Astrocyte (in vitro differentiated cells and primary cell): Measurements from ENCODE around the gene SHROOM3. TPM values are rescaled to one million over a fixed set of nuclear protein-coding genes. Genes with fewer than 3 reads are reported as not detected.

Experiments
- DNase-seq: peaks from one replicate; pipeline ENCODE4 v3.0.0-alpha.2; 2010; ENCODE audit warnings: low read depth
- FAIRE-seq: peaks from 2 replicates; lab custom pipeline; 2011; peaks lifted over from hg19 to GRCh38; lab: Jason Lieb, UNC
- H2AFZ ChIP-seq: 2 replicates; pipeline ENCODE4 v1.6.0; 2012; ENCODE audit warnings: low read depth, low read length, inconsistent platforms
- H3K27ac ChIP-seq: 2 replicates; pipeline ENCODE4 v1.5.1; 2011; ENCODE audit warnings: low read depth, low read length, inconsistent platforms
- H3K27me3 ChIP-seq: 2 replicates; pipeline ENCODE4 v1.6.0; 2011; ENCODE audit warnings: low read length, inconsistent platforms; ENCODE audit not compliant: insufficient read depth
- H3K36me3 ChIP-seq: 2 replicates; pipeline ENCODE4 v1.5.1; 2011; ENCODE audit warnings: low read length, inconsistent platforms; ENCODE audit not compliant: insufficient read depth
- H3K4me1 ChIP-seq: 2 replicates; pipeline ENCODE4 v1.5.1; 2011; ENCODE audit warnings: low read length, inconsistent platforms; ENCODE audit not compliant: insufficient read depth
- H3K4me2 ChIP-seq: 2 replicates; pipeline ENCODE4 v1.6.0; 2012; ENCODE audit warnings: low read length, inconsistent platforms
- H3K4me3 ChIP-seq: 2 replicates; pipeline ENCODE4 v1.5.1; 2011; ENCODE audit warnings: low read depth, mild to moderate bottlenecking, low read length, inconsistent platforms; ENCODE audit not compliant: insufficient read depth
- H3K79me2 ChIP-seq: 2 replicates; pipeline ENCODE4 v1.6.0; 2012; ENCODE audit warnings: mild to moderate bottlenecking, low read length, inconsistent platforms; ENCODE audit not compliant: insufficient read depth
- H3K9ac ChIP-seq: 2 replicates; pipeline ENCODE4 v1.6.0; 2012; ENCODE audit warnings: mild to moderate bottlenecking, low read length, inconsistent platforms
- H3K9me3 ChIP-seq: 2 replicates; pipeline ENCODE4 v1.5.1; 2012; ENCODE audit warnings: low read depth, mild to moderate bottlenecking, low read length, inconsistent platforms; ENCODE audit not compliant: insufficient read depth
- H4K20me1 ChIP-seq: 2 replicates; pipeline ENCODE4 v1.6.0; 2012; ENCODE audit warnings: low read length, inconsistent platforms; ENCODE audit not compliant: insufficient read depth
- H3K27ac Mint-ChIP-seq: one replicate; pipeline ENCODE4 v1.8.0; 2021; ENCODE audit warnings: mild to moderate bottlenecking, mixed read lengths; ENCODE audit not compliant: unreplicated experiment
- H3K27me3 Mint-ChIP-seq: one replicate; pipeline ENCODE4 v1.8.0; 2021; ENCODE audit warnings: low read depth, mixed read lengths; ENCODE audit not compliant: unreplicated experiment
- H3K36me3 Mint-ChIP-seq: one replicate; pipeline ENCODE4 v1.8.0; 2021; ENCODE audit warnings: low read depth, mixed read lengths; ENCODE audit not compliant: unreplicated experiment
- H3K4me1 Mint-ChIP-seq: one replicate; pipeline ENCODE4 v1.8.0; 2021; ENCODE audit warnings: low read depth, mixed read lengths; ENCODE audit not compliant: unreplicated experiment
- H3K4me3 Mint-ChIP-seq: one replicate; pipeline ENCODE4 v1.8.0; 2021; ENCODE audit warnings: mild to moderate bottlenecking, moderate library complexity, mixed read lengths; ENCODE audit not compliant: unreplicated experiment
- H3K9me3 Mint-ChIP-seq: one replicate; pipeline ENCODE4 v1.8.0; 2021; ENCODE audit warnings: mild to moderate bottlenecking, mixed read lengths; ENCODE audit not compliant: unreplicated experiment
- EZH2 ChIP-seq: IDR thresholded peaks from 2 replicates; pipeline ENCODE4 v1.6.1; 2012; ENCODE audit warnings: mild to moderate bottlenecking, low read length, inconsistent platforms; ENCODE audit not compliant: insufficient read depth
- total RNA-seq: library from RNA; stranded (reverse); gene quantifications from 2 replicates; pipeline ENCODE4 v1.2.1, GENCODE V29; 2021
- TF ChIP-seq, protein P1 (sequence below): IDR thresholded peaks from 2 replicates; pipeline ENCODE4 v1.5.1; 2011; ENCODE audit warnings: low read depth, mild to moderate bottlenecking, inconsistent platforms, low read length, moderate library complexity; ENCODE audit not compliant: insufficient read depth

Gene SHROOM3
- total RNA-seq, 1 donor from 2014 or later = 64.6 TPM

DNA sequence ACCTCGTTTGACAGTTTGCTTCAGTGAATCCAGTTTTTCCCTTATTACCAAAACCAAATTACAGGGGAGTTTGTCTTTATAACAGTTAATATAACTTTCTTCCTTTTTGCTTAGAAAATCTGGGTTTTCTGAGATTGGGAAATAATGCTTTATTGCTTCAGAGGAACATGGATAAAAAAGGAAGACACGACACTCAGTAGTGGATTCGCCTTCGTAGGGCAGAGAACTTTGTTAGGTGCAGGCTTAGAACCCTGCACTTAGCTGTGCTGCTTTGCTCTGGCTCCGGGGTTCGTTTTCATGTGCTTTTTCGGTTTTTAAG is 274.7 kb downstream of the SHROOM3 start:
- Mint-ChIP-seq H3K9me3 (peaks cover 2% of the 10 kb centered on the region), H3K27ac (peak overlapping the region; percentile 72), H3K4me1 (peaks cover 31% of the 10 kb centered on the region), H3K27me3 (no peaks in the 10 kb centered on the region), H3K36me3 (peaks cover 21% of the 10 kb centered on the region), H3K4me3 (no peak overlapping the region)
- Histone ChIP-seq H4K20me1 (no peaks in the 10 kb centered on the region), H3K4me2 (no peak overlapping the region), H3K79me2 (peaks cover 20% of the 10 kb centered on the region), H3K36me3 (no peaks in the 10 kb centered on the region), H3K4me1 (peaks cover 13% of the 10 kb centered on the region), H3K9ac (no peak overlapping the region), H3K27ac (no peak overlapping the region), H2AFZ (no peak overlapping the region), H3K27me3 (no peaks in the 10 kb centered on the region), H3K4me3 (no peak overlapping the region), H3K9me3 (no peaks in the 10 kb centered on the region)
- no peak for DNase-seq
- FAIRE-seq = no peak
- TF ChIP-seq EZH2 = no peak
- TF ChIP-seq, protein P1, sequence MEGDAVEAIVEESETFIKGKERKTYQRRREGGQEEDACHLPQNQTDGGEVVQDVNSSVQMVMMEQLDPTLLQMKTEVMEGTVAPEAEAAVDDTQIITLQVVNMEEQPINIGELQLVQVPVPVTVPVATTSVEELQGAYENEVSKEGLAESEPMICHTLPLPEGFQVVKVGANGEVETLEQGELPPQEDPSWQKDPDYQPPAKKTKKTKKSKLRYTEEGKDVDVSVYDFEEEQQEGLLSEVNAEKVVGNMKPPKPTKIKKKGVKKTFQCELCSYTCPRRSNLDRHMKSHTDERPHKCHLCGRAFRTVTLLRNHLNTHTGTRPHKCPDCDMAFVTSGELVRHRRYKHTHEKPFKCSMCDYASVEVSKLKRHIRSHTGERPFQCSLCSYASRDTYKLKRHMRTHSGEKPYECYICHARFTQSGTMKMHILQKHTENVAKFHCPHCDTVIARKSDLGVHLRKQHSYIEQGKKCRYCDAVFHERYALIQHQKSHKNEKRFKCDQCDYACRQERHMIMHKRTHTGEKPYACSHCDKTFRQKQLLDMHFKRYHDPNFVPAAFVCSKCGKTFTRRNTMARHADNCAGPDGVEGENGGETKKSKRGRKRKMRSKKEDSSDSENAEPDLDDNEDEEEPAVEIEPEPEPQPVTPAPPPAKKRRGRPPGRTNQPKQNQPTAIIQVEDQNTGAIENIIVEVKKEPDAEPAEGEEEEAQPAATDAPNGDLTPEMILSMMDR = no peak

- Histone ChIP-seq H3K4me1 (peaks cover 5% of the 10 kb centered on the region), H3K27ac (no peak overlapping the region), H3K9me3 (no peaks in the 10 kb centered on the region), H3K9ac (no peak overlapping the region), H4K20me1 (no peaks in the 10 kb centered on the region), H2AFZ (no peak overlapping the region), H3K79me2 (peaks cover 16% of the 10 kb centered on the region), H3K27me3 (no peaks in the 10 kb centered on the region), H3K4me2 (no peak overlapping the region), H3K36me3 (no peaks in the 10 kb centered on the region), H3K4me3 (no peak overlapping the region)
- no peak for TF ChIP-seq EZH2
- TF ChIP-seq, protein P1 = no peak
- FAIRE-seq (peak; percentile 20), DNase-seq (no peak)
- Mint-ChIP-seq H3K4me3 (no peak overlapping the region), H3K27me3 (no peaks in the 10 kb centered on the region), H3K4me1 (peaks cover 30% of the 10 kb centered on the region), H3K9me3 (peaks cover 2% of the 10 kb centered on the region), H3K36me3 (peaks cover 13% of the 10 kb centered on the region), H3K27ac (no peak overlapping the region)
Observed at GRCh38 chr4:76712564-76712963, 277.5 kb downstream of the SHROOM3 start.

DNA sequence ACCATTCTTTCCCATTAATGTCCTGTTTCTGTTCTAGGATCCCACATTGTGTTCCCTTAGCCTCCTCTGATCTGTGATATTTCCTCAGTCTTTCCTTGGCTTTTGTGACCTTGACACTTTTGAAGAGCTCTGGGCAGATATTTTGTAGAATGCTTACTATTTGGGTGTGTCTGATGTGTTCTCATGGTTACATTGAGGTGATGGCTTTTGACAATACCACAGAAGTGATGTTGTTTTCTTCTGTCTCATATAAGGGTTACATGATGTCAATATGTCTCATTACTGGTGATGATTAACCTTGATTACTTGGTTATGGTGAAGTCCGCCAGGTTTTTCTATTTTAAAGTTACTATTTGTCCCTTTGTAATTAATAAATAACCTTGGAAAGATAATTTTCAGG is 279.2 kb downstream of the SHROOM3 start:
- Histone ChIP-seq H3K27ac (no peak overlapping the region), H3K9ac (no peak overlapping the region), H3K9me3 (no peaks in the 10 kb centered on the region), H3K79me2 (peaks cover 5% of the 10 kb centered on the region), H3K4me2 (no peak overlapping the region), H3K27me3 (no peaks in the 10 kb centered on the region), H2AFZ (no peak overlapping the region), H4K20me1 (no peaks in the 10 kb centered on the region), H3K4me3 (no peak overlapping the region), H3K4me1 (peaks cover 3% of the 10 kb centered on the region), H3K36me3 (no peaks in the 10 kb centered on the region)
- TF ChIP-seq, protein P1 = no peak
- TF ChIP-seq EZH2 = no peak
- Mint-ChIP-seq H3K4me3 (no peak overlapping the region), H3K27me3 (no peaks in the 10 kb centered on the region), H3K9me3 (no peaks in the 10 kb centered on the region), H3K4me1 (peaks cover 23% of the 10 kb centered on the region), H3K36me3 (peaks cover 9% of the 10 kb centered on the region), H3K27ac (no peak overlapping the region)
- FAIRE-seq (no peak), DNase-seq (no peak)
